ENCODE measurements around the gene FAM174C.
A peak's percentile ranks its signal among the peaks of the same experiment; 100 is the strongest.

- peak; percentile 64 for TF ChIP-seq POLR2A (IDR thresholded peaks at IDR 0.05; ENCODE audit: extremely low read depth, insufficient read length)
- TF ChIP-seq, protein P1, sequence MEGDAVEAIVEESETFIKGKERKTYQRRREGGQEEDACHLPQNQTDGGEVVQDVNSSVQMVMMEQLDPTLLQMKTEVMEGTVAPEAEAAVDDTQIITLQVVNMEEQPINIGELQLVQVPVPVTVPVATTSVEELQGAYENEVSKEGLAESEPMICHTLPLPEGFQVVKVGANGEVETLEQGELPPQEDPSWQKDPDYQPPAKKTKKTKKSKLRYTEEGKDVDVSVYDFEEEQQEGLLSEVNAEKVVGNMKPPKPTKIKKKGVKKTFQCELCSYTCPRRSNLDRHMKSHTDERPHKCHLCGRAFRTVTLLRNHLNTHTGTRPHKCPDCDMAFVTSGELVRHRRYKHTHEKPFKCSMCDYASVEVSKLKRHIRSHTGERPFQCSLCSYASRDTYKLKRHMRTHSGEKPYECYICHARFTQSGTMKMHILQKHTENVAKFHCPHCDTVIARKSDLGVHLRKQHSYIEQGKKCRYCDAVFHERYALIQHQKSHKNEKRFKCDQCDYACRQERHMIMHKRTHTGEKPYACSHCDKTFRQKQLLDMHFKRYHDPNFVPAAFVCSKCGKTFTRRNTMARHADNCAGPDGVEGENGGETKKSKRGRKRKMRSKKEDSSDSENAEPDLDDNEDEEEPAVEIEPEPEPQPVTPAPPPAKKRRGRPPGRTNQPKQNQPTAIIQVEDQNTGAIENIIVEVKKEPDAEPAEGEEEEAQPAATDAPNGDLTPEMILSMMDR (IDR thresholded peaks at IDR 0.05; ENCODE audit: low read depth, low read length) = no peak
These were observed at the start of gene FAM174C for GRCh38 chr19:1275260-1275975.

Measured in NB4 (cell line).